DOHH2 (cell line): Measurements from ENCODE around the gene ANKRD55.
"Not testable (repeated sequence)": the region's sequence is repeated elsewhere in the genome, so short reads cannot be mapped to it uniquely, and the experiment has no call there.

Experiments used
- H3F3A ChIP-seq: fragments of 200-600 bp; sonication (generic), shearing (Covaris generic); 2 replicates; pipeline ENCODE4 v1.6.0; 2016; ENCODE audit warnings: antibody characterized with exemption, mild to moderate bottlenecking; ENCODE audit not compliant: control insufficient read depth, insufficient read depth
- H3K27ac ChIP-seq: fragments of 200-600 bp; sonication (generic); 2 replicates; pipeline ENCODE4 v1.5.1; 2014; ENCODE audit warnings: low read depth, mild to moderate bottlenecking, low read length, moderate library complexity
- H3K27me3 ChIP-seq: fragments of 200-600 bp; sonication (generic); 2 replicates; pipeline ENCODE4 v1.6.1; 2014; ENCODE audit warnings: mild to moderate bottlenecking, low read length, mixed read lengths; ENCODE audit not compliant: control insufficient read depth
- H3K36me3 ChIP-seq: fragments of 200-600 bp; sonication (generic); 2 replicates; pipeline ENCODE4 v1.6.1; 2014; ENCODE audit warnings: mild to moderate bottlenecking, low read length, moderate library complexity, mixed read lengths; ENCODE audit not compliant: control insufficient read depth
- H3K4me1 ChIP-seq: fragments of 200-600 bp; sonication (generic); 2 replicates; pipeline ENCODE4 v1.6.1; 2014; ENCODE audit warnings: mild to moderate bottlenecking, low read length, mixed read lengths; ENCODE audit not compliant: control insufficient read depth
- H3K4me2 ChIP-seq: fragments of 200-600 bp; sonication (generic); 2 replicates; pipeline ENCODE4 v1.6.0; 2014; ENCODE audit warnings: mild to moderate bottlenecking, low read length, moderate library complexity
- H3K4me3 ChIP-seq: fragments of 200-600 bp; sonication (generic); 2 replicates; pipeline ENCODE4 v1.5.1; 2014; ENCODE audit warnings: mild to moderate bottlenecking, low read length, mixed read lengths
- H3K79me2 ChIP-seq: fragments of 200-600 bp; sonication (generic); 2 replicates; pipeline ENCODE4 v1.6.1; 2014; ENCODE audit warnings: mild to moderate bottlenecking, low read length, mixed read lengths; ENCODE audit not compliant: control insufficient read depth
- H3K9me2 ChIP-seq: fragments of 200-600 bp; sonication (generic); replicated peaks from 2 replicates; pipeline ENCODE4 v1.6.1; 2014; ENCODE audit warnings: mild to moderate bottlenecking, low read length, mixed read lengths; ENCODE audit not compliant: control insufficient read depth
- H3K9me3 ChIP-seq: fragments of 200-600 bp; sonication (generic); 2 replicates; pipeline ENCODE4 v1.6.1; 2014; ENCODE audit warnings: antibody characterized with exemption, low read length, mixed read lengths; ENCODE audit not compliant: control insufficient read depth, insufficient read depth
- H4K20me1 ChIP-seq: fragments of 200-600 bp; sonication (generic); 2 replicates; pipeline ENCODE4 v1.6.0; 2014; ENCODE audit warnings: low read depth, mild to moderate bottlenecking, antibody characterized with exemption, low read length, moderate library complexity; ENCODE audit not compliant: control insufficient read depth, insufficient read depth
- EZH2phosphoT487 ChIP-seq: fragments of 200-600 bp; sonication (generic); IDR thresholded peaks from 2 replicates; pipeline ENCODE4 v1.6.1; 2017; ENCODE audit warnings: borderline replicate concordance, mild to moderate bottlenecking, antibody characterized with exemption, low read length, moderate library complexity, mixed read lengths
- TF ChIP-seq, protein P1 (sequence below): fragments of 200-600 bp; sonication (generic); IDR thresholded peaks from one replicate; pipeline ENCODE4 v1.5.1; 2014; ENCODE audit warnings: antibody characterized with exemption, mild to moderate bottlenecking, low read depth, low read length; ENCODE audit not compliant: poor library complexity, severe bottlenecking

ANKRD55 gene

DNA sequence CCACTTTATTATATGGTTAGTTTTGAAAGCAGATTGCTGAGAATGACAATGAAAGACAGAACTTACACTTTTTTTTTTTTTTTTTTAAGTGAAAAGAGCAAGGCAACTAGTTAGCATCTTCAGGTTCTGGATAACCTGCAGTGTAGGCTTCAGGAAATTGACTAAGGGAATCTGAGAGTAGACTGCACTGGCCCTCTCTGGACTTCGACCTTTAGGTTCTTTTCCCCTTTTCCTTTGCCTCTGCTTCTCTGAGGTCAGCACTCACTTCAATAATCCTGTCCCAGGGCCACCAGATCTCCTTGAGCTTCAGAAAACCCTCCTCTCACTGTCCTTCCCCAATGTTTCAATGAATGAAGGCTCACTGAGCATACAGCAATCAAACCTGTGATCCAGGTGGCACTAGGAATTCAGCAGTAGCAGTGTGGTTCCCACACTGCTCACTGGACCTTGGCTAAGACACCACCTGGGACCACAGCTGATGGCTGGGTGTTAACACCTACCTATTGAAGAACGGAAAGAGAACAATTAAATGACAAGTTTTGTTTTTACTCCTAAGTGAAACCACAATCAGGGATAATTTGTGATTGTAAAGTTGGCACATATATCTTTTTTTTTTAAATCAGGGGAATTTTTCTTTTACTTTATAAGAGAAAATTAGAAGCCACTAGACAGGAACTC is 152.6 kb downstream of the ANKRD55 start:
- Histone ChIP-seq H3K4me2 (no peak overlapping the region), H3K27ac (no peak overlapping the region), H3K4me3 (no peak overlapping the region), H3K9me3 (no peaks in the 10 kb centered on the region), H3K36me3 (no peaks in the 10 kb centered on the region), H4K20me1 (no peaks in the 10 kb centered on the region), H3K79me2 (no peaks in the 10 kb centered on the region), H3K27me3 (no peaks in the 10 kb centered on the region), H3K4me1 (peaks cover 11% of the 10 kb centered on the region), H3K9me2 (no peaks in the 10 kb centered on the region), H3F3A (no peaks in the 10 kb centered on the region)
- TF ChIP-seq, protein P1, sequence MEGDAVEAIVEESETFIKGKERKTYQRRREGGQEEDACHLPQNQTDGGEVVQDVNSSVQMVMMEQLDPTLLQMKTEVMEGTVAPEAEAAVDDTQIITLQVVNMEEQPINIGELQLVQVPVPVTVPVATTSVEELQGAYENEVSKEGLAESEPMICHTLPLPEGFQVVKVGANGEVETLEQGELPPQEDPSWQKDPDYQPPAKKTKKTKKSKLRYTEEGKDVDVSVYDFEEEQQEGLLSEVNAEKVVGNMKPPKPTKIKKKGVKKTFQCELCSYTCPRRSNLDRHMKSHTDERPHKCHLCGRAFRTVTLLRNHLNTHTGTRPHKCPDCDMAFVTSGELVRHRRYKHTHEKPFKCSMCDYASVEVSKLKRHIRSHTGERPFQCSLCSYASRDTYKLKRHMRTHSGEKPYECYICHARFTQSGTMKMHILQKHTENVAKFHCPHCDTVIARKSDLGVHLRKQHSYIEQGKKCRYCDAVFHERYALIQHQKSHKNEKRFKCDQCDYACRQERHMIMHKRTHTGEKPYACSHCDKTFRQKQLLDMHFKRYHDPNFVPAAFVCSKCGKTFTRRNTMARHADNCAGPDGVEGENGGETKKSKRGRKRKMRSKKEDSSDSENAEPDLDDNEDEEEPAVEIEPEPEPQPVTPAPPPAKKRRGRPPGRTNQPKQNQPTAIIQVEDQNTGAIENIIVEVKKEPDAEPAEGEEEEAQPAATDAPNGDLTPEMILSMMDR: no peak
- TF ChIP-seq EZH2phosphoT487: no peak

DNA sequence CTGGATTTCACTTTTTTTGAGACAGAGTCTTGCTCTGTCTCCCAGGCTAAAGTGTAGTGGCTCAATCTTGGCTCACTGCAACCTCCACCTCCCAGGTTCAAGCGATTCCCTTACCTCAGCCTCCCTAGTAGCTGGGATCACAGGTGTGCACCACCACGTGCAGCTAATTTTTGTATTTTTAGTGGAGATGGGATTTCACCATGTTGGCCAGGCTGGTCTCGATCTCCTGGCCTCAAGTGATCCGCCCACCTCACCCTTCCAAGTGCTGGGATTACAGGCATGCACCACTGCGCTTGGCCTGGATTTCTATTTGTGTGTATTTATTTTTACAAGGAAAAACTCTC is 154.0 kb downstream of the ANKRD55 start:
- H3K4me3 ChIP-seq, H3K36me3 ChIP-seq, H3K27ac ChIP-seq, H3K79me2 ChIP-seq, H3F3A ChIP-seq, H3K9me2 ChIP-seq, H3K27me3 ChIP-seq, H3K9me3 ChIP-seq, H3K4me2 ChIP-seq, H4K20me1 ChIP-seq: not testable (repeated sequence)
- H3K4me1 ChIP-seq: peaks cover 11% of the 10 kb centered on the region

DNA sequence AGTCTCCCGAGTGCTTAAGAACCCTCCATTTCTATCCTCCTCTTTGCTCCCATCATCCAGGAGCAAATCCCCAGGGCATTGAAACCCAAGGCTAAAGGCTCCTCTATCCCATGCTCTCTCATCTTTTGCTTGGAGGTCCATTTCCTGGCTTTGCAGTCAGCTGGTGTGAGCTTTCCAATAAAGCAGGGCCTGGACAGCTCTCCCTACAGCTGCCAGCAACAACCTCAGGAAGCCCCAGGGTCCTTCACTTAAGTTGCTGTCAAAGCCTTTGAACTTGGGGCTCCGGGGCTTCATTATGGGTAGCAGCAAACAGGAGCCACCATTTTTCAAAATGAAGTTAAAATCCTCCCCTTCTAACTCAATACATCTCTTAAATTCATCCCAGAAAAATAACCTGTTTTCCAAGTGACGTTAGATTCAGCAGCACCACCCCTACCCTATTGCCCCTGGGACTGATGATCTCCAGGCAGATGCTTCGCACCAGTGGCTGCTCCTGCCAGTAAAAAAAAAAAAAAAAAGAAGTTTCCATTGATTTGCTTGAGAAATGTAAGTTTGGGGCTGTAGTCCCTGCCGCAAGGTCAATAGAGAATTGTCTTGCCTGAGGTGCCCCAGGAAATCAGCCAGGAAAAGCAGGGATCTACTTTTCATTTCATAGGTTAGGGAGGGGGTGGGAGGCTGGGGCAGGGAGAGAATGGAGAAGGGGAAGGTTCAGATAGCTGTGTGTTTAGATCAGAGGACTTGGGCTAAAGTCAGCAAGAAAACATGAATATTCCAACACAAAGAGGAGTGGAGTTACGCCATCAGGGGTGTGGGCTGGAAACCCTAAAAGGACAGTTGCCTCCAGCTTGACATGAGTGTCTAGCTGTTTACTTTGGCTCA is 154.6 kb downstream of the ANKRD55 start:
- no peaks in the 10 kb centered on the region for H3K36me3 ChIP-seq
- peaks cover 11% of the 10 kb centered on the region for H3K4me1 ChIP-seq
- no peaks in the 10 kb centered on the region for H4K20me1 ChIP-seq
- no peak overlapping the region for H3K4me2 ChIP-seq
- H3K9me3 ChIP-seq: no peaks in the 10 kb centered on the region
- H3F3A ChIP-seq: no peaks in the 10 kb centered on the region
- H3K79me2 ChIP-seq: no peaks in the 10 kb centered on the region
- TF ChIP-seq EZH2phosphoT487: no peak
- TF ChIP-seq, protein P1: no peak
- H3K9me2 ChIP-seq: no peaks in the 10 kb centered on the region
- no peaks in the 10 kb centered on the region for H3K27me3 ChIP-seq
- H3K27ac ChIP-seq: no peak overlapping the region
- no peak overlapping the region for H3K4me3 ChIP-seq

DNA sequence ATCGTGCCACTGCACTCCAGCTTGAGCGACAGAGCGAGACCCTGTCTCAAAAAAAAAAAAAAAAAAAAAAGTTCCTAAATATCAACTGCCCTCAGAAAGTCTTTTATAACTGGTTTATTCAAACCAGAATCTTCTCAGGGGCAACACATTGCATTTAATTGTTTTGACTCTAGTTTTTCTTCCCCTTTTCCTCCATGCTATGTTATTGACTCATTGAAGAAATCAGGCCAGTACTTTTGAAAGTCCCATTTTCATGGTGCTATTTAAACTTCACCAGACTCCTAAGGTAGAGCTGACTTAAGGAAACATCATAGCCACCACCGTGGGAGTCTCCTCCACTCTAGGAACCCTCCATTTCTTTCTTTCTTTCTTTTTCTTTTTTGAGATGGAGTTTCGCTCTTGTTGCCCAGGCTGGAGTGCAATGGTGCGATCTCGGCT is 155.3 kb downstream of the ANKRD55 start:
- Histone ChIP-seq H3K27me3 (no peaks in the 10 kb centered on the region), H3K4me2 (no peak overlapping the region), H3K4me1 (peaks cover 11% of the 10 kb centered on the region), H3K4me3 (no peak overlapping the region), H4K20me1 (no peaks in the 10 kb centered on the region), H3F3A (no peaks in the 10 kb centered on the region), H3K36me3 (no peaks in the 10 kb centered on the region), H3K27ac (no peak overlapping the region), H3K9me2 (no peaks in the 10 kb centered on the region), H3K9me3 (no peaks in the 10 kb centered on the region), H3K79me2 (no peaks in the 10 kb centered on the region)
- no peak for TF ChIP-seq EZH2phosphoT487
- TF ChIP-seq, protein P1: no peak
